VCaP (cell line): ENCODE results near the gene SMIM33.
"Not testable (repeated sequence)": the region's sequence is repeated elsewhere in the genome, so short reads cannot be mapped to it uniquely, and the experiment has no call there.

Source experiments
- H3K27ac ChIP-seq: fragments of 450-650 bp; 2 replicates; pipeline ENCODE4 v1.5.1; 2017
- CTCF ChIP-seq: fragments of 450-650 bp; conservative IDR thresholded peaks from 2 replicates; pipeline ENCODE4 v1.5.1; 2017; ENCODE audit warnings: mild to moderate bottlenecking, moderate library complexity

Gene SMIM33

GRCh38 chr5:139438707-139439012 lies 32.1 kb upstream of the SMIM33 start:
- H3K27ac ChIP-seq = peak overlapping the region; percentile 86

GRCh38 chr5:139439013-139439903 lies 31.5 kb upstream of the SMIM33 start, which contains the start of gene DNAJC18:
TSS of gene DNAJC18 (minus strand) at chr5:139439525. CDS start at chr5:139439445, 80 bp downstream.
- H3K27ac ChIP-seq = peak within 1 kb of the TSS; percentile 86
- no peak for TF ChIP-seq CTCF

More at GRCh38 chr5:139438707-139439012, 32.1 kb upstream of the SMIM33 start:
- TF ChIP-seq CTCF = no peak

GRCh38 chr5:139440416-139440815 lies 30.4 kb upstream of the SMIM33 start:
- not testable (repeated sequence) for H3K27ac ChIP-seq

GRCh38 chr5:139443831-139444453 lies 26.9 kb upstream of the SMIM33 start:
- no peak for TF ChIP-seq CTCF
- H3K27ac ChIP-seq = no peak overlapping the region

- no peak overlapping the region for H3K27ac ChIP-seq
- no peak for TF ChIP-seq CTCF
Observed at GRCh38 chr5:139445325-139446170, 25.3 kb upstream of the SMIM33 start.

- no peak for TF ChIP-seq CTCF
- H3K27ac ChIP-seq = no peak overlapping the region
Observed at GRCh38 chr5:139446956-139447779, 23.6 kb upstream of the SMIM33 start.

- no peak for TF ChIP-seq CTCF
- no peak overlapping the region for H3K27ac ChIP-seq
Observed at GRCh38 chr5:139451176-139451575, 19.6 kb upstream of the SMIM33 start.
